EH (cell line): Measurements from ENCODE around the gene CRACR2A.

Experiments
- DNase-seq: peaks from one replicate; pipeline ENCODE4 v3.0.0-alpha.2; 2015; ENCODE audit warnings: low read depth

CRACR2A gene

DNA sequence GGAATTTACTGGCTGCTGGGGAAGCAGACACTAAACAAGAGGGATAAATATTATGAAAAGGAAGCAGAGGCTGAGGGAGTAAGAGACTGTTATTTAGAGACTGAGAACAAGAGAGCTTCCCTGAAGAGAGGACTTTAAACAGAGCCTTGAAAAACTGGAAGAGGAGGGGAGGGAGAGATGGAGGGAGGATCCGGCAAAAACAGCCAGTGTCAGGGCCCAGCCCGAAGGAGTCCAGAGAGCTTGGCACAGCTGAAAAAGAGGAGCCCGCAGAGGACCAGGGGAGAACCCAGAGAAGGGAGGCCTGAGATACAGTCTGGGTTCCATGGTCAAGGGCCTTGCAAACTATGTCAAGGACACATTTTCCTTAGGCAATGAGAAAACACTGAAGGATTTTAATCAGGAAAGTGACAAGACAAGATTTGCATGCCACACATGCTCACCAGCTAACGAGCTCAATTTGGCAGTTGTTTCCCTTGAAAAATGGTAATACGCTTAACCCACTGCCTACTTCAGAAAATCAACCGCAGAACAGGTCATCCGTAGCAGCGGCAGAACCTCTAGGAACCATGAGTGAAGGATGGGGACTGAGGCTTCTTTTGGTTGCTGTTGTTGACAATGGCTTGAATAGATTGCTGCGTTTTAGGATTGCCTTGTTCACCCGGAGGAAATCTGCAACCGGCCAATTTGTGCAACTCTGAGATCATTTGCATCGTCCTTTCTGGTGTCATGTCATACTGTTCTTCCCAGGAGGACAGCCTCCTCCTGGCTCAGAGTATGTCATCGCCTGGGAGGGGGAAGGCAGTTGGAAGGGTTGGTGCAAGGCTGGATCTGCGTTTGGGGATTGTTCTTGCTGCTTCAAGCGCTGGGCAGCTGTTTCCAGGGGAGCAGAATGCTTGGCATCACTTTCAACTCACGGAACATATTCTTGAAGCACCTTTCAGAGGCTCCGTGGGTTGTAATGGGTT is 153.7 kb downstream of the CRACR2A start:
- no peak for DNase-seq

DNA sequence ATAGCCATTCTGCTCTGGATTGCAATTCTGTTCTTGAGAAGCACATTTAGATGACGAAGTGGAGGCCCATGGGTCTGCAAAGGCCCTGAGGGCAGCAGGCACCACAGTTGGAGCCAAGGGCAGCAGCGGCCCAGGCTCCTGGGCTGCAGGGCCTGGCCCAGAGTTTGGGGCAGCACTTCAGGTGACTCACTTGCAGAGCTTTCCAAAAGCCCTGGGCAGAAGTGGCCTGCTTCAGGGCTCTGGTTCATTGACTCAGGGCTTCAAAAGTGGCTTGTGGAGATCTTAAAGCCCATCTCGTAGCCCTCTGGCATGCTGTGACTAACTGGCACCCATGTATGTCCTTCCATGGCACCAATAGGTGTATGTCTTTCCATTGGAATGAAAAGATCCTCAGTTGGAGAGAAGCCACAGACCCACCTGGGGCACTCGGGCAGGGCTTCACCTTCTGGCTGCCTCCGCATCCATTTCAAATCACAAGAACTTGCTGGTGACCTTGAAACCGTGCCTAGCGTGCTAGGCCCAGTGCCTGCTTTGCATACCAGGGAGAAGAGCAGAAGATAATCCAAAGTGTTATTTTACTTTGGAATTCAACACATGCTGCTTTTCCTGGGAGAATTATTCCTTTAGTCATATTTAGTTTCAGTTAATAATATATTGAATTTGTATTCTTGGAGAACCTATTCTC is 155.2 kb downstream of the CRACR2A start:
- DNase-seq, result no peak

DNA sequence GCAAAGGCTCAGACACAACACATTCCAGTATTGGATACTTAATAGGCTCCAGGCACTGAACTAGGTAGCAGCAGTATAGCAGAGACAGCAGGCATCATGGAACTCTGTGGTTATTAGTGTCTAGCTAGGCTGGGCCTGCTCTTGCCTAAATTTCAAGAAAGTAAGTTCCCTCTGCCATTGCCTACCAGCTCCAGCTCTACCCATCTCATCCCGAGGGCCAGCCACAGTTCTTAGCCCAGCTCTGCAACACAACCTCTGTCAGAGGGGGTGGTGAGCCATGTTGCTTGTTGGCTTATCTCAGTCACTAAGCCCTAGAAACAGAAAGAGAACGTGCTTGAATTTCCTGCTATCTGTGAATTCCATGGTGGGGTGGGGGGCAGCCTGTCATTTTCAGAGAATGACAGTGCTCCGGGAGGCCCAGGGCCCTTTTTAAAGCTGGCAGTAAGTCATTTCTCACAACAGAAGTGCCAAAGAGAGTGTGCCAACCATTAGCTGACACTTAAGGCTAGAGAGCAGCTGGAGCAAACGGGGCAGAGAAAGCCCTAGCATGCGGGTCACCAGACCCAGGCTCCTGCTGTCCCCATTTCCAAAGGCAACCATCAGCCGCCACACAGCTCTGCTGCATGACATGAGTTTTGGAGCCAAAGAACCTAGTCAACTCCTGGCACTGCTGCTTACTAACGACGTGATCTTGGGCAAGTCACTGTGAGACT is 156.1 kb downstream of the CRACR2A start:
- DNase-seq, result no peak

DNA sequence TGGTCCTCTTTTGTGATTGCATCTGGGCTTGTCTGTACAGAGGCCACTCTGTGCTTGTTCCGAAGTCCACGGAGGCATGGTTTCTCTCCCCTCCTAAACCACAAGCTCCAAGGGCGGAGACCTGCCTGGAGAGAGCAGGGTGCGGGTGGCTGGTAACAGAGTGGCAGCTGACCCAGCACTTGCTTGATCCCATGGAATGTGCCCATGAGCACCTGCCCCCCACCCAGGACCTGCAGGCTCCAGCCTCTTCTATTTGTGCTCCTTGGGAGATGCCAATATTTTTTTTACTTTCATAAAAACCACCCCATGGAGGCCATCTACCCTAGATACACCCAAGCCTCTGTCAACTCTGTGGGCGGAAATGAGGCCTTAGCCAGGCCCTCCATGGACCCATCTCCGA is 157.2 kb downstream of the CRACR2A start:
- no peak for DNase-seq

DNA sequence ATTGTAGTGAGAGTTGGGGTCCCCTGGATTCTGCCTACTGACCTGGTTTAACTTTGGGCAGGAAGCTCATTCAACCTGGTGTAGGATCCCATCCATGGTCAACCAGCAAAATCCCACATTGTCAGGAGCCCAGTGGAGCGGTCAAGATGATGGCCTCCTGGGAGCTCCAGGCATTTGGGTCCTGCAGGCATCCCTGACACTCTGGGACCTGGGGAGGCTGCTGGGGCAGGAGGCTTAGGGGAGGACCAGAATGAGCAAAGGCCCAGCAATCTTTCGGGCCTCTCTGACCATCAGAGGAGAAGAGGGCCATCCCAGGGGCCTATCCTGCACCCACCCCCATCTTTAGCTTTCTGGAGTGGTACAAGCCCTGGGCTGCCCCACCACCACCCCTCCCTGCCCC is 157.9 kb downstream of the CRACR2A start:
- no peak for DNase-seq

DNA sequence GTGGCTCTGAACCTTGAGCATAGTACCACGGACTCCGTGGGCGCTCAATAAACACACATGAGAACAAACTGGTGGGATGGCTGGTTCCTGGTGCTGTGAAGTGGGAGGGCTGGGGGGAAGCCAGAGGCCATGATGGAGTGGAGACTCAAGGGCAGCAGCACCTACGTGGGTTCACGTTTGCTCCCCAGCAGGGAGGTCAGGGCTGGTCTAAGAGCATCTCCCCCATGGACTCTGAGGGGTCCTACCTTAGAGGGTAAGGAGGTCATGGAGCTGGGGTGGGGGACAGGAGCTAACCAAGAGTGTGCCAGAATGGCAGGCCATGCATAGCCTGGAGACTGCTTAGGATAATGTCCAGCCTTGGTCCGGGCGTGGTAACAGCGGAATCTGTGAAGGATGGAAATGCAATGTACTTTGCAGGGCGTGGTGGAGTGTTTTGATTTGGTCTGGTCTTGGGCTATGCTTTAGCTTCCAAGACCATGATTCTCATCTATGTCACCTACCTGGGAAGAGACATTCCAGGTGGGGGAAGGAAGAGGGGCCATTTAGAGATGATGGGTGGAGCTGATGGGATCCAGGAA is 158.9 kb downstream of the CRACR2A start:
- DNase-seq, result no peak

DNA sequence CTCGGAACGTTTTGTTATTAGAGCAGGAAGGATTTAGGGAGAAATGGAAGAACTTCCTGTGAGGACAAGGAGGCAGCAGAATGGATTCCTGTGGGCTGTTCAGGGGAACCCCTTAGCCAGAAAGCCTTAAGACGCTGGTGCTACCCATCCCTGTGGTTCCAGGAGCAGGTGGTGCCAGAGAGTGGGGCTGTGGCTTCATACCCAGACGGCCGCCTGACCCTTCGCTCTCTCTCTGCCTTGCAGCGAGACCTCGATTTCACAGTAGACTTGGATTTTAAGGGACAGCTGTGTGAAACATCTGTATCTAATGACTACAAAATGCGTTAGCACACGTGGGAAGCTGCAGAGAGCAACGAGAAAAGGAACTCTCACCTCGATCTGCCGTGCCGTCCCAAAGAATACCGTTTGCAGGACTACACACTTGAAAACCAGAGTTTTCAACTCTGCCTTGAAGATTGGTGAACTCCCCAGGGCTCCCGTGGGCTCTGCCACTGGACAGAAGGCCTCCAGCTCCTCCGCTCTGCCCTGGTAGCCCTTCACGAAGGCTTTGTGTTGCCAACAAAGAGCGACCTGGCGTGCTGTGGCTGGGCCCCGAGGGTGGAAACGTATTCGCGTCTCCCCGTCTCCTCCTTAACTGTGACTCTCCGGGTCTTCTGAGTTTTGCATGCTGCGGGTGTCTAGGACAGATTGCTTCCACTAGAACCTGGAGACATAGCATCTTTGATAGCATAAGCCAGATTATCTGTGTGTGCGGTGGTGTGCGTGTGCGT is 159.9 kb downstream of the CRACR2A start:
- DNase-seq, result no peak

DNA sequence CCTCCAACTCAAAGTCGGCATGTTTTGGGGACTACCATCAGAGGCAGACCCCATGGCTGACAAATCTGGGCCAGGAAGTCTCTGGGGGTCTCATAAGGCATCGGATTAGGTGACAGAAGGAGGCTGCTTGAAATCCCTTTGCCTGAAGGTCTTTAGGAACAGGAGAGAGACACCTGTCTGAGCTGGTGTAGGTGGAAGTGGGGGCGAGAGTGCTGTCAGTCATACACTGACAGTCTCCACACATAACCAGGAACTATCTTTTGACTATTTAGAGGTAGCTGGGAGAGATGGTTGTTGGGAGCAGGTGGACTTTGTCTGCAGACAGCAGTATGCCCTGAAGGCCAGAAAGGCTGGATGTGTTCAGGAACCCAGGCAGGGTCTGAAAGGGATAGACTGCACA is 163.2 kb downstream of the CRACR2A start:
- DNase-seq, result no peak

DNA sequence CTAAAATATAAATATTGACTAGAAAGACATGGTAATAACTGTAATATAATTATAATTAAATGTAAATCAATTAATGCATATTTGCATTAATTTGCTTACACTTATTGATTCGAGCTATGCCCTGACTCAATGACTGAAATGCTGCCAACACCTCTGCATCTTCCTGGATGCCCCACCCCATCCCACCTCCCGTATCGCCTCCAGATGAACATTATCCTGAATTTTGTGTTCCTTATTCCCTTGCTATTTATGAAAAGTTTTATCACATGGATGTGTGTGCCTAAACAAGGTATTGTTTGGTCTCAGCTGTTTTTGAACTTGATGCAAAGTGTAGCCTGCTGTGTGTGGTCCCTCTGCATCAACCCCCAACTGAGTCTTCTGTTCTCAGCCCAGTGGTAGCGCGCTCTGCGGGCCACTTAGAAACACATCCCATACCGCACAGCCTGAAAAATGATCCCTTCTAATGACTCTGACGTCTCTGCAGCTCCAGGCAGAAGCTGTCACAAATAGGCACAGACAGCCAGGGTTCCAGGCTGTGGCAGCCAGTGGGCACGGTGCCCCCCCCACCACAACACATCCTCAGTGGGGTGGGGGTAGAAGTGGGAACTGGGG is 165.4 kb downstream of the CRACR2A start:
- DNase-seq, result no peak

DNA sequence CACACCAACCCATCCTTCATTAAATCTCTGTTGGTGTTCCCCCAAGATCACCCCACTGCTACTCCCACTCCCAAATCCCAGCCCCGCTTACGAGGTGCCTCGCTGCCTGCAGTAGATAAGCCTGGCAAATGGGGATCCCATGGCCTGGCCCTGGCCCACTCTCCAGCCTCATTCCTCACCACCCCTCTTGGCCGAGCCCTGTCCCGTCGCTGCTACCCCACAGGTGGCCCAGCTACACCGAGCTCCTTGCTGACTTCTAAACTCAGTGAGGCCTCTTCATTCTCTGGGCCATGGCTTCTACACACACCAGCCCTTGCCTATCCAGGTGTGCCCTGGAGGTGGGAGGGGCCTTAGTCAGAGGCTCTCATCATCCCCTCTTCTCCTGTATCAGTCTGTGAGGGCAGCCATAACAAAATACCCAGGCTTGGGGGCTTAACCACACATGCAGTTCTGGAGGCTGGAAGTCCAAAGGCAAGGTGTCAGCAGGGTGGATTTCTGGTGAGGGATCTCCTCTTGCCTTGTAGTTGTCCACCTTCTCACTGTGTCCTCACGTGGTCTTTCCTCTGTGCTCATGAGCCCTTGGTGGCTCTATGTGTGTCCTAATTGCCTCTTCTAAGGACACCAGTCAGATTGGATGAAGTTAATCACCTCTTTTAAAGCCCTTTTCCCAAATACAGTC is 169.1 kb downstream of the CRACR2A start:
- no peak for DNase-seq

DNA sequence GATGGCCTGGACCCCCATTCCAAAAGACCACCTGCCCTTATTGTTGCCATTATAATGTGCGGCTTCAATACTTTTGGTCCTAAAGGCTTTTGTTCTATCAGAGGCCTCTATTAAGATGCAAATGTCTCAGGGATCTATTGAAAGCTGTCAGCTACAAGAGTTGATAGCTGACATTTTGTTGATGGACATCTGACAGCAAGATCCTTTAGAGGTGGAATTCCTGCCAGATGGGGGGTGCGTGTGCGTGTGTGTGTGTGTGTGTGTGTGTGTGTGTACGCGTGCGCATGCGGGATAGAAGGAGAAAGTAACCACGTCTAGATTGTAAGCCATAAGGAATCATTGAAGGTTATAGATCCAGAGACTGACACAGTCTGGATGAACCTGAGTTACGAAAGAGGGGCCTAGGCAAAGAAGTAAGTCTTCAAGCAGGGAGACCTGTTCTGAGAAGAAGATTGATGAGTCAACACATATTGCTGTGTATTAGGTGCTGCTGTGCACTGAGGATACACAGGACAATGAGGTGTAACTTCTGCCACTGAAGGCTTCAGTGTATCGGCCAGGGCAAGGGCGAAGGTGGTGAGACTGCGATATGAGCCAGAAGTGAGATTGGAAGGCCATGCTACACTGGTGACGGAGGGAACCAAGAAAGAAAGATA is 172.7 kb downstream of the CRACR2A start:
- no peak for DNase-seq

DNA sequence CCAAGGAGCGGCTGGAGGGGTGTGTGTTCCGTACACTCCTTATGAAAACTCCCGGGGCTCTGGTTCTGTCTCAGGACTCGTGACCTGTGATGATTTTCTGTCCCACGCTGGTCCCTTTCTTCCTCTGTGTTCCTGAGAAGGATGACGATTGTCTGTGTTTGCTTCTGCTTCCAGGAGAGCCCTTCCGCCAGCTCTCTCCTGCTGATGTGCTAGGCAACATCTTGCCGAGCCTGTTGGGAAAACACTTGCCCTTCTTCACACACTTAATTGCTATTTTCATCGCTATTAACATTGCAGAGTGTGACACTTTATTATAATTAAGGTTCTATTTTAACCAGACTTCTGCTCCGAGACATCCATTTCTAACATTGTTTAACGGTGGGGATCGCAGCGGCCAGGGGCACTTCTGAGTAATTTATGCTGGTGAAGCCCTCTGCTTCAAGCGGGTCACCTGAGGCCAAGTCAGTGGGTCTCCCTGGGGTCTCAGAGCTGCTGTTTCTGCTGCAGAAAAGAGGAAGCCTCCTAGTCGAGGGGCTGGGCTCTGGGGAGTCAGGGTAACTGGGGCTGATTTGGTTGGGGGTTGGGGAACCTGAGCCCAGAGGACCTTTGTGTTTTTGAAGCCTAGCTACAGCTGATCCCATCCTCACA is 173.3 kb downstream of the CRACR2A start:
- no peak for DNase-seq

DNA sequence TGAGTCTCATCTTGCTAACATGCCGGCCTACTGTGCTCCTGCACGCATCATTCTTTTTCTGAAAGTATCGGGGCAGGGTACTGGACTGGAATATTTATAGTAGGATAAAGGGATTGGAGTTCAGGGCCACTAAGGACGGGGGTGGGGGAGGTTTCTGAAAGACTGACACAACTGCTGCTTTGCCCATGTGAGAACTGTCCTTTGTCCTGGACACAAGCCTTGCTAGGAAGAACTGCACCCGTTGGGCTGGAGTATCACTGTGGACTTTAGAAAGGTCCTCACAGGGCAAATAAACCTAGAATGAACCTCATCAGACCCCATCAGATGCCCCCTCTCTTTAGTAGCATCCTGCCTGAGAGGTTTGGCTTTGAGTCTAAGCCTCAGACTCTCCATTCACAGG is 174.4 kb downstream of the CRACR2A start:
- no peak for DNase-seq

DNA sequence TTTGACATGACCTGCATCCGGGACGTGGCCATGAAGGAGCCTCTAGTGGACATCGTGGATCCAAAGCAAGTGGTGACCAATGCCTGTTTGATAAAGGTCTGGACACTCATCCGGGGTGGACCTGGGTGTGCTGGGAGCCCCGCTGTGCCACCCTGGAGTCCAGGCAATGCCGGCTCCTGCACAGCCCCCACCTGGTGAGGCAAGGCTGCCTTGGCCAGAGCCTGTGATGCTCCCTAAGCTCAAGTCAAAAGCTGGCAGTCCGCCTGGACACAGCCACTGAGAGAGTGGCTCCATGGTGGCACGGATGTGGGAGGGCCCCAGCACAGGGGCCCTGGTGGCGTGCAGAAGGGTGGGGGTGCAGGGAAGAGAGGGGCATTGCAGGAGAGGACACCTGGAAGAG is 176.0 kb downstream of the CRACR2A start:
- DNase-seq, result no peak

DNA sequence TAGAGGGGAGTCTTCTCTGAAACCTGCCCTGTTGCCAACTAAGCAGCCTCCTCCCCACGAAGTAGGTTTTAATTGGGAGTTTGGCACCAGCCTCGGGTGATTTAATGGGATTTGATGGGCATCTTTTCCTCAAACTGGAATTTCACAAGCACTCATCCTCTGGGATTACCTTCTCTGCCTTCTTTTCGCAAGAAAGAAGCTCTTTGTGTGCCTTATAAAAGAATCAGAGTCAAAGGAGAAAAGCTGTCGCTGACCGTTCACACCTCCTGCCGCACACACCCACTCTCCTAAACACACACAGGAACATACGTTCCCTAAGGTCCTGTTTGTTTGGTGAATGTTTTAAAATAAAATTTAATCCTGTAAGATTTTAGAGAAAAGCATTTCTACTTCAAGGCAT is 177.9 kb downstream of the CRACR2A start:
- no peak for DNase-seq

DNA sequence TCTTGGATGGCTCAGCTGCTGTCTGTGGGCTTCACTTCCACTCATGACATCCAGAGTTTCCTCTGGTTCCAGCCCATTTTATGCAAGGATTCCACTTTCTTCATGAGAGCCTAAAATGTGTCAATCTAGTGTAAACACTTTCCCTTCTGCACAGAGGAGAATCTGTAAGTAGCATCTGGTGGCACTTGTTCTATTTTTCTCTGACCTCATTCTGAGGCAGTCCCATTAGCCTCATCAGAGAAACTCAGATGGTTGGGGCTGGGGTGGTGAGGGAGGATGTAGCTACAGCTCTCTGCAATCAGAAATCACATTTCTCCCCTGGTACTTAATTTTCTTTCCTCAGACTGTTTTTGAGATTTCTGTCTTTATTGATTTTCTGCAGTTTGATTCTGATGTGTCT is 180.3 kb downstream of the CRACR2A start:
- no peak for DNase-seq

DNA sequence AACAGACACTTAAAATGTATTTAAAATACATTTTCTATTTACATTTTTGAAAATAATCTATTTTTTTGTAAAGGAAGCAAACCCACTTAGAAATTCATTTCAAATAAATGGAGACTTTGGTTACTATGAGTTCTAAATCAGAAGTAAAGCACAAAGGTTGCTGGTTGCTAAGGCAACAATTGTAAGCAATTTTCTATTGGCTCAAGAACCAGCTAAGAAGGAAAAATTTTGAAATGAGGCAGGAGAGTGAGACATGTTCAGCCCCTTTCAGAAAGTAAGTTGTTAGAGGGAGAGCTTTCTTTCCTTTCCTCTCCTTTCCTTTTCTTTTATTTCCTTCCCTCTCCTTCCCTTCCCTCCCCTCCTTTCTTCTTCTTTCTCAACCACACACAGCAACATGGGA is 181.2 kb downstream of the CRACR2A start:
- no peak for DNase-seq

DNA sequence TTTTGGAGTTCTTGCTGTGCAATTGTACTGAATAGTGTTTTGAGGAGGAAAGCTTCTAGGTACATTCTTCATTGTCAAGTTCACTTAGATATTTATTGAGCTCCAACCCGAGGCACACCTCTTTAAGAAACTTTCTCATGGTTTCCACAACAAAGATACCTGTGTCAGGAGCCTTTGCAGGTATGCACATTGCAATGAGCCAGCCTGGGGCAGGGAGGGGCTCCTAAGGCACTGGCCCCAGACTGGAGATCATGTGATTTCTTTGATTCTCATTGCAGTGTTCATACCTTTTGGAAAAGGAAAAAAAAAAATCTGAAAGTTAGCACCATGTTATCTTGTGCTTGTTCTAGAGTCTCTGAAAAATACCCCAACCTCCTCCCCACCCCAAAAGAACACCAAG is 181.6 kb downstream of the CRACR2A start:
- DNase-seq, result no peak

DNA sequence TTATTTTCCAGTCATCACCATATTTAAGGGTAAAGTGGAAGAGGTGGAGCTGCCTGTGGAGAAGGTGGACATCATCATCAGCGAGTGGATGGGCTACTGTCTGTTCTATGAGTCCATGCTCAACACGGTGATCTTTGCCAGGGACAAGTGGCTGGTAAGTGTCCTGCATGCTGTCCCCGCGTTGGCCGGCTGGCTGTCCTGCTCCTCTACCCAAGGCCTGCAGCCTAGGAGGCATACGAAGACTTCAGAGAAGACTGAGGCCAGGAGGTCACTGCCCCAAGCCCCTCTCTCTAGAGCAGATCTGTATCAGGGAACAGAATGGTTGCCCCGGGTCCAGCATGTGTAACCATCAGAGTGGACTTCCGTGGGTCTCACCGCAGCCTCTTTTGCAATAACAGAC is 184.2 kb downstream of the CRACR2A start:
- no peak for DNase-seq

DNA sequence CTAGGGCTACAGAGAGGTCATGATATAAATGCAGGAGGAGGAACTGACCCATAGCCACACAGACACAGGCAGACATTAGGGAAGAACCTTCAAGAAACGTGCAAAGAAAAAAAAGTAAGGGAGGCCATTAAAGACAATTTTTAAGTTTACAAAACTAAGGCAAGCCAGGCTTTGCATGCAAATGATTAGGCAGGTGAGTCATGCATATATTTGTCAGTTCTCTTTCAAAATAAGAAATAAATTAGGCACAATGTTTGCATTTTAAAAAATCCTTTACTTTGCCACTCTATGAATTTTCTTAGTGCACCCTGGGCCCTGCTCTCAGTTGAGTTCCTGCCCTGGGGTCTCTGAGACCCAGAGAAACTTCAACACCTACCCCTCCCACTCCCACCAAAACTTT is 186.9 kb downstream of the CRACR2A start:
- DNase-seq, result no peak
